GM23338 (cell line): ENCODE results near the gene HMX2. TPM values are rescaled to one million over a fixed set of nuclear protein-coding genes. Genes with fewer than 3 reads are reported as not detected.
A peak's percentile ranks its signal among the peaks of the same experiment; 100 is the strongest.

Experiments used
- ATAC-seq: fragments of 200-7000 bp; cut with Tn5 transposase; 3 replicates; pipeline ENCODE4 v1.9.1; 2020
- DNase-seq: peaks from one replicate; pipeline ENCODE4 v3.0.0-alpha.2; 2015; ENCODE audit warnings: low spot score
- H2AFZ ChIP-seq: fragments of 200-600 bp; sonication (generic); 2 replicates; pipeline ENCODE4 v1.8.0; 2016; ENCODE audit warnings: antibody characterized with exemption, mild to moderate bottlenecking, moderate library complexity
- H3F3A ChIP-seq: fragments of 200-600 bp; sonication (generic); replicated peaks from 2 replicates; pipeline ENCODE4 v1.8.0; 2017; ENCODE audit warnings: antibody characterized with exemption, mixed run types, low read depth
- H3K27ac ChIP-seq: fragments of 200-600 bp; sonication (generic); 2 replicates; pipeline ENCODE4 v1.6.1; 2016; ENCODE audit warnings: low read depth
- H3K27me3 ChIP-seq: fragments of 200-600 bp; sonication (generic); 2 replicates; pipeline ENCODE4 v1.8.0; 2016; ENCODE audit warnings: mild to moderate bottlenecking, mixed run types, moderate library complexity; ENCODE audit not compliant: insufficient read depth
- H3K36me3 ChIP-seq: fragments of 200-600 bp; sonication (generic); 2 replicates; pipeline ENCODE4 v1.8.0; 2016; ENCODE audit warnings: mild to moderate bottlenecking; ENCODE audit not compliant: insufficient read depth
- H3K4me1 ChIP-seq: fragments of 200-600 bp; sonication (generic); 2 replicates; pipeline ENCODE4 v1.8.0; 2016; ENCODE audit warnings: mild to moderate bottlenecking, moderate library complexity; ENCODE audit not compliant: insufficient read depth
- H3K4me2 ChIP-seq: fragments of 200-600 bp; sonication (generic); 2 replicates; pipeline ENCODE4 v1.7.1; 2017; ENCODE audit warnings: mixed run types
- H3K4me3 ChIP-seq: fragments of 200-600 bp; sonication (generic); 2 replicates; pipeline ENCODE4 v1.6.1; 2016; ENCODE audit warnings: mixed run types
- H3K79me2 ChIP-seq: fragments of 200-600 bp; sonication (generic); replicated peaks from 2 replicates; pipeline ENCODE4 v1.8.0; 2017; ENCODE audit warnings: mild to moderate bottlenecking; ENCODE audit not compliant: insufficient read depth
- H3K9me2 ChIP-seq: fragments of 200-600 bp; sonication (generic); 2 replicates; pipeline ENCODE4 v1.8.0; 2017; ENCODE audit not compliant: insufficient read depth
- H4K20me1 ChIP-seq: fragments of 200-600 bp; sonication (generic); replicated peaks from 2 replicates; pipeline ENCODE4 v1.8.0; 2017; ENCODE audit warnings: mild to moderate bottlenecking; ENCODE audit not compliant: insufficient read depth
- H3K27ac Mint-ChIP-seq: 2 replicates; pipeline ENCODE4 v1.8.0; 2020; ENCODE audit warnings: inconsistent platforms, mild to moderate bottlenecking, moderate library complexity, mixed read lengths
- H3K27me3 Mint-ChIP-seq: 3 replicates; pipeline ENCODE4 v1.8.0; 2022; ENCODE audit warnings: low read depth, mild to moderate bottlenecking, moderate library complexity, mixed read lengths, inconsistent platforms; ENCODE audit not compliant: insufficient read depth, poor library complexity
- H3K36me3 Mint-ChIP-seq: 3 replicates; pipeline ENCODE4 v1.8.0; 2021; ENCODE audit warnings: low read depth, mild to moderate bottlenecking, inconsistent platforms, moderate library complexity, mixed read lengths
- H3K4me1 Mint-ChIP-seq: 3 replicates; pipeline ENCODE4 v1.8.0; 2020; ENCODE audit warnings: mild to moderate bottlenecking, inconsistent platforms, mixed read lengths
- H3K4me3 Mint-ChIP-seq: 3 replicates; pipeline ENCODE4 v1.8.0; 2021; ENCODE audit warnings: moderate library complexity, mild to moderate bottlenecking, inconsistent platforms, mixed read lengths
- H3K9me3 Mint-ChIP-seq: 3 replicates; pipeline ENCODE4 v1.8.0; 2020; ENCODE audit warnings: moderate library complexity, mild to moderate bottlenecking, inconsistent platforms, mixed read lengths
- ETS1 ChIP-seq: IDR thresholded peaks from 2 replicates; pipeline ENCODE4 v1.6.1; 2016; ENCODE audit warnings: antibody characterized with exemption
- EZH2 ChIP-seq: fragments of 200-600 bp; sonication (generic); IDR thresholded peaks from one replicate; pipeline ENCODE4 v1.8.0; 2017; ENCODE audit warnings: antibody characterized with exemption, mild to moderate bottlenecking, low read depth; ENCODE audit not compliant: unreplicated experiment
- EZH2phosphoT487 ChIP-seq: fragments of 200-600 bp; sonication (generic); IDR thresholded peaks from one replicate; pipeline ENCODE4 v1.8.1; 2018; ENCODE audit warnings: antibody characterized with exemption; ENCODE audit not compliant: unreplicated experiment
- NANOG ChIP-seq: IDR thresholded peaks from 2 replicates; pipeline ENCODE4 v1.6.1; 2016; ENCODE audit warnings: antibody characterized with exemption, borderline replicate concordance
- POLR2AphosphoS5 ChIP-seq: IDR thresholded peaks from 2 replicates; pipeline ENCODE4 v1.6.1; 2016; ENCODE audit warnings: antibody characterized with exemption, low read depth
- REST ChIP-seq: IDR thresholded peaks from one replicate; pipeline ENCODE4 v1.6.1; 2018; ENCODE audit warnings: antibody characterized with exemption; ENCODE audit not compliant: unreplicated experiment
- ZNF462 ChIP-seq: fragments of 250-450 bp; sonication (Bioruptor Pico); IDR thresholded peaks from 2 replicates; pipeline ENCODE4 v1.5.0; 2020; ENCODE audit warnings: mild to moderate bottlenecking, moderate library complexity
- polyA plus RNA-seq: library from polyadenylated mRNA; unstranded; fragments of >200 nt; fragmentation: Nextera tagmentation; extraction: Ambion mirVana; gene quantifications from 2 replicates; pipeline ENCODE4 v1.2.1, GENCODE V29; 2016
- total RNA-seq: library from RNA; depleted of rRNA; stranded (reverse); fragments of >200 nt; shearing (Covaris generic); gene quantifications from 2 replicates; pipeline ENCODE4 v1.2.3, GENCODE V29; 2014
- TF ChIP-seq, protein P1 (sequence below), 2 experiments: fragments of 200-600 bp in 1 of 2; sonication (generic) in 1 of 2; conservative IDR thresholded peaks; 2 replicates each; pipeline versions ENCODE4 v1.5.1 to v1.6.1; 2016 to 2017; ENCODE audit warnings: antibody characterized with exemption in 2 of 2, low read depth in 2 of 2, mild to moderate bottlenecking in 2 of 2, moderate library complexity in 1 of 2

HMX2 gene
- total and polyA plus RNA-seq, 2 experiments from 2014 or later: 2.6 to 3.4 TPM

GRCh38 chr10:123139521-123140163, 8.3 kb upstream of the HMX2 start (continued):
- TF ChIP-seq REST: no peak
- TF ChIP-seq NANOG: no peak
- no peak for TF ChIP-seq POLR2AphosphoS5

GRCh38 chr10:123140164-123140982, 7.6 kb upstream of the HMX2 start:
- Mint-ChIP-seq H3K27ac (no peak overlapping the region), H3K27me3 (peaks cover 97% of the 10 kb centered on the region), H3K9me3 (peaks cover 8% of the 10 kb centered on the region), H3K4me1 (peaks cover 60% of the 10 kb centered on the region), H3K36me3 (no peaks in the 10 kb centered on the region), H3K4me3 (peak overlapping the region; percentile 62)
- peak overlapping the region; percentile 80 for H3K4me2 ChIP-seq
- H3K4me3 ChIP-seq: peak overlapping the region; percentile 50
- H4K20me1 ChIP-seq: peaks cover 15% of the 10 kb centered on the region; the same call in 1 of the 2 replicates
- DNase-seq (peak; percentile 71), ATAC-seq (peak; percentile 5)
- no peaks in the 10 kb centered on the region for H3K79me2 ChIP-seq
- H3K27ac ChIP-seq: no peak overlapping the region
- no peaks in the 10 kb centered on the region for H3K9me2 ChIP-seq
- peaks cover 58% of the 10 kb centered on the region for H3K4me1 ChIP-seq
- H3K27me3 ChIP-seq: peaks cover 100% of the 10 kb centered on the region
- no peaks in the 10 kb centered on the region for H3K36me3 ChIP-seq
- peaks cover 22% of the 10 kb centered on the region for H3F3A ChIP-seq
- H2AFZ ChIP-seq: no peak overlapping the region; the same call in 1 of the 2 replicates
- no peak for TF ChIP-seq ZNF462 (CRISPR knock-in tag)
- TF ChIP-seq EZH2phosphoT487: peak; percentile 98
- TF ChIP-seq EZH2: peak; percentile 93
- TF ChIP-seq ETS1: no peak
- TF ChIP-seq, protein P1, sequence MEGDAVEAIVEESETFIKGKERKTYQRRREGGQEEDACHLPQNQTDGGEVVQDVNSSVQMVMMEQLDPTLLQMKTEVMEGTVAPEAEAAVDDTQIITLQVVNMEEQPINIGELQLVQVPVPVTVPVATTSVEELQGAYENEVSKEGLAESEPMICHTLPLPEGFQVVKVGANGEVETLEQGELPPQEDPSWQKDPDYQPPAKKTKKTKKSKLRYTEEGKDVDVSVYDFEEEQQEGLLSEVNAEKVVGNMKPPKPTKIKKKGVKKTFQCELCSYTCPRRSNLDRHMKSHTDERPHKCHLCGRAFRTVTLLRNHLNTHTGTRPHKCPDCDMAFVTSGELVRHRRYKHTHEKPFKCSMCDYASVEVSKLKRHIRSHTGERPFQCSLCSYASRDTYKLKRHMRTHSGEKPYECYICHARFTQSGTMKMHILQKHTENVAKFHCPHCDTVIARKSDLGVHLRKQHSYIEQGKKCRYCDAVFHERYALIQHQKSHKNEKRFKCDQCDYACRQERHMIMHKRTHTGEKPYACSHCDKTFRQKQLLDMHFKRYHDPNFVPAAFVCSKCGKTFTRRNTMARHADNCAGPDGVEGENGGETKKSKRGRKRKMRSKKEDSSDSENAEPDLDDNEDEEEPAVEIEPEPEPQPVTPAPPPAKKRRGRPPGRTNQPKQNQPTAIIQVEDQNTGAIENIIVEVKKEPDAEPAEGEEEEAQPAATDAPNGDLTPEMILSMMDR (conservative IDR thresholded peaks at IDR 0.05; ENCODE audit: low read depth in 2 of 2): peak; percentile 14 to 39; a peak in 1 of 4 replicates
- no peak for TF ChIP-seq POLR2AphosphoS5
